ENCODE measurements around the gene TMSB15C. TPM values are rescaled to one million over a fixed set of nuclear protein-coding genes. Genes with fewer than 3 reads are reported as not detected.

TMSB15C gene
- total RNA-seq, 1 experiment from 2014 or later, result not detected

GRCh38 chrX:104108955-104109354 is 32.9 kb upstream of the TMSB15C start:
- POLR2A ChIA-PET, result no interaction called here
- Histone ChIP-seq H3K9ac (ENCODE audit: low read length) (no peak overlapping the region), H3K79me2 (ENCODE audit: insufficient read depth, low read length) (no peaks in the 10 kb centered on the region), H3K4me3 (replicated peaks in 1 of 2; ENCODE audit: low read depth in 1 of 2, low read length in 2 of 2) (no peak overlapping the region), H3K4me1 (ENCODE audit: control insufficient read depth in 1 of 2, insufficient read depth in 2 of 2, low read length in 2 of 2) (no peaks in the 10 kb centered on the region), H3K9me2 (ENCODE audit: insufficient read depth) (no peaks in the 10 kb centered on the region), H3K4me2 (ENCODE audit: low read length) (no peak overlapping the region), H3K9me3 (ENCODE audit: control insufficient read depth in 1 of 2, insufficient read depth in 1 of 2, low read depth in 1 of 2, low read length in 2 of 2) (no peaks in the 10 kb centered on the region), H2AFZ (ENCODE audit: low read depth, low read length, poor library complexity, severe bottlenecking) (no peak overlapping the region), H3K27ac (ENCODE audit: low read depth, low read length) (no peak overlapping the region), H4K20me1 (ENCODE audit: insufficient read depth) (no peaks in the 10 kb centered on the region), H3K27me3 (ENCODE audit: insufficient read depth, low read length) (peaks cover 3% of the 10 kb centered on the region; the same call in 1 of the 2 replicates), H3K36me3 (ENCODE audit: control insufficient read depth in 1 of 2, insufficient read depth in 2 of 2, low read length in 2 of 2) (no peaks in the 10 kb centered on the region)
- BruUV-seq (replicated peaks), result no TSS peak
- DNase-seq (ENCODE audit: low read depth, low spot score) (no peak), ATAC-seq (no peak)
- CTCF ChIA-PET, result no interaction called here
- intact Hi-C loops (cut with micrococcal nuclease), result no loop called here
- TF ChIP-seq JUND (IDR thresholded peaks at IDR 0.05) (no peak), ZBTB33 (IDR thresholded peaks at IDR 0.05; ENCODE audit: extremely low read depth, insufficient replicate concordance, low read length) (no peak), YY1 (IDR thresholded peaks at IDR 0.05; ENCODE audit: extremely low read depth, insufficient replicate concordance, low read depth, low read length) (no peak), CBX3 (IDR thresholded peaks at IDR 0.05; ENCODE audit: low read depth) (no peak), SP1 (IDR thresholded peaks at IDR 0.05; ENCODE audit: low read depth) (no peak), SIN3A (IDR thresholded peaks at IDR 0.05; ENCODE audit: low read depth) (no peak), REST (IDR thresholded peaks at IDR 0.05; ENCODE audit: low read depth) (no peak), CEBPB (IDR thresholded peaks at IDR 0.05; ENCODE audit: low read depth) (no peak), POLR2AphosphoS5 (IDR thresholded peaks at IDR 0.05; ENCODE audit: low read depth, low read length) (no peak)
- RAD21 ChIA-PET (ENCODE audit: low non-redundant PET in 1 of 2, low total read pairs in 2 of 2, uncharacterized antibody in 2 of 2, unreplicated experiment in 2 of 2), result no interaction called here

Data from HCT116 (cell line).